HG03060 (cell line): Measurements from ENCODE around the gene HAUS3.

Experiments used
- ATAC-seq: cut with Tn5 transposase; IDR thresholded peaks from one replicate; pipeline ENCODE4 v1.9.1; 2021; ENCODE audit warnings: low read depth, moderate number of reproducible peaks; ENCODE audit not compliant: unreplicated experiment

The HAUS3 gene, protein sequence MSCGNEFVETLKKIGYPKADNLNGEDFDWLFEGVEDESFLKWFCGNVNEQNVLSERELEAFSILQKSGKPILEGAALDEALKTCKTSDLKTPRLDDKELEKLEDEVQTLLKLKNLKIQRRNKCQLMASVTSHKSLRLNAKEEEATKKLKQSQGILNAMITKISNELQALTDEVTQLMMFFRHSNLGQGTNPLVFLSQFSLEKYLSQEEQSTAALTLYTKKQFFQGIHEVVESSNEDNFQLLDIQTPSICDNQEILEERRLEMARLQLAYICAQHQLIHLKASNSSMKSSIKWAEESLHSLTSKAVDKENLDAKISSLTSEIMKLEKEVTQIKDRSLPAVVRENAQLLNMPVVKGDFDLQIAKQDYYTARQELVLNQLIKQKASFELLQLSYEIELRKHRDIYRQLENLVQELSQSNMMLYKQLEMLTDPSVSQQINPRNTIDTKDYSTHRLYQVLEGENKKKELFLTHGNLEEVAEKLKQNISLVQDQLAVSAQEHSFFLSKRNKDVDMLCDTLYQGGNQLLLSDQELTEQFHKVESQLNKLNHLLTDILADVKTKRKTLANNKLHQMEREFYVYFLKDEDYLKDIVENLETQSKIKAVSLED

DNA sequence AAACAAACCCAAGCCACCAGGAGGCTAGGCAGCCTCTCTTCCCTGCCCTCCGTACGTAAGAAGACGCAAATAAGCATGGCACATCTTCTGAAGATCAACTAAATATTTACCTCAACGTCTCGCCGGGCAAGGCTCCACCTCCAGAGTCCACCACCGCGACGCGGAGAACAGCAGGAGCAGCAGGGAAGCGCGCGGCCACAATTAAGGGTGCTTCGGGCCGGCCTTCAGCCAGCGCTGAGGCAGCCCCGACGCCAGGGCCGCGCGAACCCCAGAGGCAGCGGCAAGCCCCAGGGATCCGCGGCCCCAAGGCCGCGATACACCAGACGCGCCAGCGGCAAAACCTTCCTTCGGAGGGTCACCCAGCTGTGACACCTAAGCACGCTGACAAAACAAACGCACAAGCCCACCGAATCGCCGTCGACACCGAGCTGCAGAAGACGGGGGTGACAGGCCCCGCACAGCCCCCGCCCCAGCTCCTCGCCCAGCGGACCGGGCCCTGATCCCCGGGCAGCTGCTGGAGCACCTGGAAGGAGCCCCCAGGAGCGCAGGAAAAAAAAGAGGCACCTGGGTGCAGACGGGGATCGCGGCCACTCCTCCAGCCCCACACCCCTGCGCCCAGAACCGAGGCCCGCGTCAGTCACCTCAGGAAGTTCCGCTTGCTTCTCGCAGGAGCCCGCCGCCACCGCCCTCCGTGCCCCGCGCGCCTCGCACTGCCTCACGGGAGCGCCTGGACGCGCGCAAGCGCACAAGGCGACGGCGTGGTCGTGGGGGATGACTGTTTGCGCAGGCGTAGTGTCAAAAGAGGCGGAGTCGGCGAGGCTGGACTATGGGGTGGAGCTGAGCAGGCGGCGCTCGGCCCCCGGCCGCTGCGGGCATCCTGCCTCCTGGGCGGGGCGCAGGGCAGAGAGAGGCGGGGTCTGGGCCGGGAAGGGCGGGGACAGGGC, at the start of gene HAUS3, which contains the start of gene POLN:
HAUS3 (minus strand) TSS at position 712 of the 944 bp plus-strand sequence. CDS start 1,175 bp downstream, outside the sequence.
POLN (minus strand) TSS at position 712 of the 944 bp plus-strand sequence. CDS start 12,890 bp downstream, outside the sequence.
- peak; percentile 93 for ATAC-seq

- ATAC-seq, result no peak
These were observed 49.2 kb upstream of the HAUS3 start for GRCh38 chr4:2290974-2291704.

GRCh38 chr4:2290488-2290887, 48.6 kb upstream of the HAUS3 start:
- ATAC-seq, result no peak

DNA sequence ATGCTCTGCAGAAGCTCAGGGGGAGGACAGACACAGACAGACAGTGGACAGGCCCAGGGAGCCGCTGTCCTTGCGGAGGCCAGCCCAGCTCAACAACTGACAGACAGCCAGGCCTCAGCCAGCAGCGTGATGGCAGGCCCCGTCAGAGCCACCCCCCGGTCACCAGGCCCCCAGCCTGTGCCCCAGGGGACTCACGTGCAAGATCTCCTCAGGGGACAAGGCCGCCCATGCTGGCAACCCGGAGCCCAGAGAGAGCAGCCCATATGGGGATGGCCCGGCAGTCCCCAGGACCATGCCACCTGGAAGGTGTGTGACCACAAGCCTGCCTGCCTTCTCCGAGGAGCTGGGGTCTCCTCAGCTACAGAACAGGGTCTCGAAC, 48.0 kb upstream of the HAUS3 start:
- ATAC-seq, result no peak

DNA sequence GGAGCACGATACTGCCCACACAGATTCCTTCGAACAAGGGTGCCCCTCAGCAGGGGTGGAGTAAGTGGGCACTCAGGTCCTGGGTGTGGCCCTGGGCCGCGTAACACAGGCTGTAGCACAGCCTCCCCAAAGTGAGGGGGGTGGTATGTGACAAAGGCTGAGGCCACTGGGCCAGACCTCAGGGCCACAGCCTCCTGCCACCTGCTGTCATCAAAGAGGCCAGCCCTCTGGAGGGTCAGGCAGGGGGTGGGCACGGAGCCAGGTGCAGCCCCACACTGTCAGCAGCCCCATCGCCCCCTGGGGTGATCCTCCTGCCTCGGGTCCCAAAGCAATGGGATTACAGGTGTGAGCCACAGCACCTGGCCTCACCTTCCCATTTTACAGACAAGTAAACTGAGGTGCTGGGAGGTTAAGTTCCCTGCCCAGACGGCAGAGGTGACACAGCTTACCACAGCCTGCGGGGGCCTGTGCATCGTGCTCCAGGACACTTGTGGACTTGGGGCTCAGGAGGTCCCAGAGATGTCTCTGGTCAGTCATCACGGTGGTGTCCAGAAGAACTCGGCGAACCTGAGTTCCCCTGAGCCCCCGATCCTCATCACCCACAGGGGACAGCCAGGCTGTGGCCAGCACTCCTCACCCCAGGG, 47.5 kb upstream of the HAUS3 start:
- ATAC-seq, result no peak

DNA sequence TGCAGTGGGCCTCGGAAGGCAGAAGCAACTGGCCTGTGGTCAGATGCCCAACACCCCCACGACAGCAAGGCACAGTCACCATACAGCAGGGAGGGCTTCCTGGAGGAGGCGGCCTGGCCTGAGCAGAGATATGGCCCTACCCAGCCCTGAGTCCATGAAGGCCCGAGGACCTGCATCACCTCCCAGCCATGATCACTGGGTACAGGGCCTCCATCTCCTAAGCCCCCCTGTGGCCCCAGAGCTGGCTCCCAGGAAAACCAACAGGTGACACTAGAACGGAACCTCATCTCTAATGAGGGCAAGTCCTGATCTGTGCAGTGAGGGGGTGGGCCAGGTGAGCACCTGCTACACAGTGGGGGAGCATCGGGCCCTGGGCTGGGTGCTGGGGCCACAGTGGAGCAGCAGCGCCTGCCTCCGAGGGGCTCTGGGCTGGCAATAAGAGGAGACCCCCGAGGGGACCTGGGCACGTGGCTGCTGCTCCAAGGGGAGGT, 46.2 kb upstream of the HAUS3 start:
- ATAC-seq, result no peak

DNA sequence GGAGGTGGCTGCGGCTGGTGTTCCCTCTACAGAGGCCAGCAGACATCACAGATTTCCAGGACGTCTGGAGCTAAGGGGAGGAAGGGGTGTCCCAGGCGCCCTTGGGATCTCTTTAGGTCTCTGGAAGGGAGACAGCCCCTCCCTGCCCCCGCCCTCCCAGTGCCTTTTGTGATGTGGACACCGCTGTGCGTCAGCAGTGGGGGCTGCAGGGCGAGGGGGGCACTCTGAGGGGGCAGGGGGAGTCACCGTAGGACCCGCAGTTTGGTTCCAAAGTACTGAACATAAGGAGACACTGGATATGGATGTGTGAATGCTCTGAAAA, 45.6 kb upstream of the HAUS3 start:
- ATAC-seq, result no peak

- no peak for ATAC-seq
These were observed 45.1 kb upstream of the HAUS3 start for GRCh38 chr4:2286904-2287593.

GRCh38 chr4:2285613-2286381, 43.9 kb upstream of the HAUS3 start:
- ATAC-seq, result no peak

DNA sequence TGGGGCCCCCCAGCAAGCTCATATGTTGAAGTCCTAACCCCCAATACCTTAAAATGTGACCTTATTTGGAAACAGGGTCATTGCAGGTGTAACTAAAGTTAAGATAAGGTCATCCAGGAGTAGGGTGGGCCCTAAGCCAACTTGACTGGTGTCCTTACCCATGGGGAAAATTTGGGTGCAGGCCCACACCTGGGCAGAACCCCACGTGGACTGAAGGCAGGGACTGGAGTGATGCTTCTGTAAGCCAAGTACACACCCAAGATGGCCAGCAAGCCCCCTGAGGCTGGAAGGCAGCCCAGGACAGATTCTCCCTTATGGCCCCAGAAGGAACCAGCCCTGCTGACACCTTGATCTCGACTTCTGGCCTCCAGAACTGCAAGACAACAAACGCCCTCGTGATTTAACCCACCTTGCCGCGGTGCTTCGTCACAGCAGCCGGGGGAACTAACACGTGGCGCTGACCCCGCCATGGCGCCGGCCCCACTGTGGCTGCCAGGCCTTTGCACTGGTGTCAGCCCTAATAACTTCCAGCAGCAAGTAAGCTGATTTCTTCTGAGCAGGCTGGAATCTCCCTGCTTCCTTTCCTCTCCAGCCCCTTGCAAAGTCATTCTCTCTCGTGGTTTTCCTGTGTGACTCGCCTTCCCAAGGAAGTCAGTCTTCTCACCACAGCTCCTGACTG, 43.2 kb upstream of the HAUS3 start:
- ATAC-seq, result no peak

- no peak for ATAC-seq
These were observed 42.4 kb upstream of the HAUS3 start for GRCh38 chr4:2284161-2284933.

- ATAC-seq, result no peak
These were observed 41.3 kb upstream of the HAUS3 start for GRCh38 chr4:2283199-2283711.

GRCh38 chr4:2281575-2282343, 39.8 kb upstream of the HAUS3 start:
- peak; percentile 66 for ATAC-seq

GRCh38 chr4:2280531-2281300, 38.8 kb upstream of the HAUS3 start:
- no peak for ATAC-seq

DNA sequence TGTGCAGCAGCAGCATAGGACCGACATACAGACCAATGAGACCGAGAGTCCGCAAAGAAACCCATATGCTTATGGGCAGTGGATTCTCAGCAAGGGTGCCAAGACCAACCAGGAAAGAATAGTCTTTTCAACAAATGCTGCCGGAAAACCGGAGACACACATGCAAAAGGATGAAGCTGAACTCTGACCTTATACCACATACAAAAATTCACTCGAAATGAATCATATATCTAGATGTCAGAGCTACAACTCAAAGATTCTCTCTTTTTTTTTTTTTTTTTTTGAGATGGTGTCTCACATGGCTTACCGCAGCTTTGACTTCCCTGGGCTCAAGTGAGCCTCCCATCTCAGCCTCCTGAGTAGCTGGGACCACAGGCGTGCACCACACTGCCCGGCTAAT, 36.0 kb upstream of the HAUS3 start:
- ATAC-seq, result no peak
